Measurements from ENCODE around the gene POLG. TPM values are rescaled to one million over a fixed set of nuclear protein-coding genes. Genes with fewer than 3 reads are reported as not detected.
A peak's percentile ranks its signal among the peaks of the same experiment; 100 is the strongest.

Gene POLG
- polyA plus RNA-seq, 1 of the 3 experiments (the other 2 are of a cell fraction) = 24.9 TPM

DNA sequence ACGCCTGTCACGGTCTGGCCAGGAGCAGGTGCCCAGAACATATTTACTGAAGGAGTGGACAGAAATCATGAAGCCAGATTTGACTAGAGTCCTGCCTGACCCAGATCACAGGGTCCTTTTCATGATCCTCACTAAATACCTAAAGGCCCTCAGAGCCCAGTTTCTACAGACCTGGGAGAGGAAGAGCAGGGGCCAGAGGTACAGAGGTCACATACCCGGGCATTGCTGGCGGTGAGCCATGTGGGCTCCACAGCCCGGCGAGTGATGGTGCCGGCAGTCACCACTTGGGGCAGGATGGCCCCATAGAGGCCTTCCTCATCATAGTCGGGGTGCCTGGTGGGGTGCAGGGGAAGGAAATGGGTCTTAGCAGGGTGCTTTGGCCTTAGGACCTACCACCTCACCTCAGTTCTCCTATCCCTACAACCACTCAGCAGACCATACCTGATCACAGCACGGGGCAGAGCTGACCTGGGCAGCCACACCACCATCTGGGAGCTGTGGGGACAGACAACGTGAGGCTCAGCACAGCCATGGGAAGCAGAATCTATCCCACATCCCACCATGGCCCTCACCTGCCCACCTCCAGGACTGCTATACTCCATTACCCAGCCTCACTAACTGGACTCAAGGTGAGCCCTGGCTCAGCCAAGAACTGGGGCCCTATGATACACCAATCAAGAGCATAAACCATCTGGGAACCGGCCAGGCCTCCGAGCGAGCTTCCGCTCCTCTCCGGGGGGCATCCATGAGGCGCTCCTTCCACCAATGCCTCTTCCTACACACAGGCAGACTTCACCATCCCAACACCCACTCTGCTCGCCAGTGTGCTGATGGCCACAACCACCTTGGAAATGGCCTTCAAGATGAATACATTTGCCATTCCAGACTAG, 12.9 kb downstream of the POLG start:
- ChIA-PET CTCF (interaction anchor here (1.1 to 8.1 kb wide), 5 partner anchors 8 to 115 kb away, joined by 3 to 30 read pairs (median 10); partner anchors contain the start of gene POLG), POLR2A (interaction anchor here (0.5 to 1.2 kb wide), 2 partner anchors 10 to 528 kb away, joined by 3 read pairs; no protein-coding TSS in a partner anchor)
- Histone ChIP-seq H3K9ac (no peak overlapping the region), H3K27ac (ENCODE audit: low read depth in 2 of 2, low read length in 1 of 2) (no peak overlapping the region), H3K27me3 (ENCODE audit: insufficient read depth) (no peaks in the 10 kb centered on the region), H3K4me2 (no peak overlapping the region), H4K20me1 (ENCODE audit: insufficient read depth) (peaks cover 4% of the 10 kb centered on the region; the same call in 1 of the 2 replicates), H3K4me1 (ENCODE audit: control insufficient read depth in 1 of 2, insufficient read depth in 2 of 2, low read depth in 1 of 2, low read length in 1 of 2) (no peaks in the 10 kb centered on the region), H3K4me3 (ENCODE audit: low read depth in 2 of 2, low read length in 1 of 2) (no peak overlapping the region), H3K79me2 (ENCODE audit: insufficient read depth) (no peaks in the 10 kb centered on the region), H3K9me2 (no peaks in the 10 kb centered on the region), H2AFZ (ENCODE audit: low read depth) (no peak overlapping the region), H3K36me3 (replicated peaks in 1 of 2; ENCODE audit: control insufficient read depth in 1 of 2, insufficient read depth in 2 of 2, low read length in 1 of 2) (peaks cover 54 to 98% of the 10 kb centered on the region in 2 experiments), H3K9me3 (no peaks in the 10 kb centered on the region), H3F3A (replicated peaks; ENCODE audit: insufficient read depth) (peaks cover 7% of the 10 kb centered on the region)
- 88% methylated on average over 10 of the region's 17 CpGs for WGBS (ENCODE audit: low lambda C conversion rate)
- peak; percentile 50 for DNase-seq
- no peak for TF ChIP-seq NFIC (IDR thresholded peaks at IDR 0.05; ENCODE audit: borderline replicate concordance)
- no peak for TF ChIP-seq CTCF (IDR thresholded peaks at IDR 0.05)
- no peak for TF ChIP-seq TAF1 (IDR thresholded peaks at IDR 0.05; ENCODE audit: borderline replicate concordance, low read depth, low read length)
- TF ChIP-seq GATA2 (CRISPR knock-in tag; IDR thresholded peaks at IDR 0.05) = no peak
- no peak for TF ChIP-seq YY1 (IDR thresholded peaks at IDR 0.05; ENCODE audit: low read depth)
- TF ChIP-seq FOSL2 (IDR thresholded peaks at IDR 0.05; ENCODE audit: borderline replicate concordance, low read depth) = no peak

DNA sequence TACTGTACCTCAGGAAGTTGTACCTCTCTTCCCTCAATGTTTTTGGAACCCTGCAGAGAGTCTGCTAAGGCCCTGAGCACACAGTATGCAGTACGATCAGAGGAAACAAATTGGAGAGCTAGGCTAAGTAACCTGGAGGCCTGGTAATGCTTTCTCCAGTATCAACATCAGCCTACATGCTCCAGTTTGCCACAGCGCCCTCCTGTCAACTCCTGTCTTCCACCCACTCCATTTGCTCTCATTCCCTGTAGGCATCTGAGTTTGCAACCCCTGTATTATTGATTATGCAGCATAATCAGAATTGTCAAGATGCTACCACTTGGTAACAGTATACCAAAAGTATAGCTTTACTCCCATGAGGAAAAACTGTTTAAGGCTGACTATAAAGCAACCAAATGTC, 14.4 kb downstream of the POLG start:
- CTCF ChIA-PET = interaction anchor here (0.9 to 8.1 kb wide), 6 partner anchors 10 to 113 kb away, joined by 3 to 30 read pairs (median 8); partner anchors contain the start of gene POLG

More for the DNA sequence above, 14.4 kb downstream of the POLG start:
- Histone ChIP-seq H4K20me1 (ENCODE audit: insufficient read depth) (peaks cover 4% of the 10 kb centered on the region; the same call in 1 of the 2 replicates), H3K36me3 (replicated peaks in 1 of 2; ENCODE audit: control insufficient read depth in 1 of 2, insufficient read depth in 2 of 2, low read length in 1 of 2) (peaks cover 60 to 98% of the 10 kb centered on the region in 2 experiments), H3K4me2 (no peak overlapping the region), H3F3A (replicated peaks; ENCODE audit: insufficient read depth) (peaks cover 16% of the 10 kb centered on the region), H3K27me3 (ENCODE audit: insufficient read depth) (no peaks in the 10 kb centered on the region), H2AFZ (ENCODE audit: low read depth) (no peak overlapping the region), H3K4me3 (ENCODE audit: low read depth in 2 of 2, low read length in 1 of 2) (no peak overlapping the region), H3K79me2 (ENCODE audit: insufficient read depth) (no peaks in the 10 kb centered on the region), H3K27ac (ENCODE audit: low read depth in 2 of 2, low read length in 1 of 2) (no peak overlapping the region), H3K4me1 (ENCODE audit: control insufficient read depth in 1 of 2, insufficient read depth in 2 of 2, low read depth in 1 of 2, low read length in 1 of 2) (no peaks in the 10 kb centered on the region), H3K9me3 (no peaks in the 10 kb centered on the region), H3K9ac (no peak overlapping the region), H3K9me2 (no peaks in the 10 kb centered on the region)
- whole genome bisulfite sequencing (ENCODE audit: low lambda C conversion rate) = 92% methylated on average over 2 of the region's 2 CpGs
- TF ChIP-seq REST (IDR thresholded peaks at IDR 0.05; ENCODE audit: low read depth, low read length) (no peak), NRF1 (IDR thresholded peaks at IDR 0.05; ENCODE audit: low read depth, low read length) (no peak), RAD21 (IDR thresholded peaks at IDR 0.05; ENCODE audit: low read length) (no peak), SMC3 (IDR thresholded peaks at IDR 0.05; ENCODE audit: low read depth, low read length) (no peak), GABPA (IDR thresholded peaks at IDR 0.05; ENCODE audit: low read depth) (no peak), FOSL2 (IDR thresholded peaks at IDR 0.05; ENCODE audit: borderline replicate concordance, low read depth) (no peak), POLR2AphosphoS5 (IDR thresholded peaks at IDR 0.05; ENCODE audit: low read depth, low read length) (no peak), EP300 (IDR thresholded peaks at IDR 0.05; ENCODE audit: borderline replicate concordance in 1 of 2, low read depth in 1 of 2, low read length in 1 of 2) (no peak), TAF1 (IDR thresholded peaks at IDR 0.05; ENCODE audit: borderline replicate concordance, low read depth, low read length) (no peak), ZBTB33 (IDR thresholded peaks at IDR 0.05; ENCODE audit: borderline replicate concordance, low read depth) (no peak), FOXJ3 (CRISPR knock-in tag; IDR thresholded peaks at IDR 0.05) (no peak), GATA2 (CRISPR knock-in tag; IDR thresholded peaks at IDR 0.05) (no peak)
- POLR2A ChIA-PET = no interaction called here
- DNase-seq = no peak

All from SK-N-SH (cell line).